ENCODE results near the gene KLK15. TPM values are rescaled to one million over a fixed set of nuclear protein-coding genes. Genes with fewer than 3 reads are reported as not detected.

KLK15 gene
- total and polyA plus RNA-seq, 2 of the 13 experiments (the other 11 are each of a cell fraction or from before 2014, with no cell fraction given), result not detected

DNA sequence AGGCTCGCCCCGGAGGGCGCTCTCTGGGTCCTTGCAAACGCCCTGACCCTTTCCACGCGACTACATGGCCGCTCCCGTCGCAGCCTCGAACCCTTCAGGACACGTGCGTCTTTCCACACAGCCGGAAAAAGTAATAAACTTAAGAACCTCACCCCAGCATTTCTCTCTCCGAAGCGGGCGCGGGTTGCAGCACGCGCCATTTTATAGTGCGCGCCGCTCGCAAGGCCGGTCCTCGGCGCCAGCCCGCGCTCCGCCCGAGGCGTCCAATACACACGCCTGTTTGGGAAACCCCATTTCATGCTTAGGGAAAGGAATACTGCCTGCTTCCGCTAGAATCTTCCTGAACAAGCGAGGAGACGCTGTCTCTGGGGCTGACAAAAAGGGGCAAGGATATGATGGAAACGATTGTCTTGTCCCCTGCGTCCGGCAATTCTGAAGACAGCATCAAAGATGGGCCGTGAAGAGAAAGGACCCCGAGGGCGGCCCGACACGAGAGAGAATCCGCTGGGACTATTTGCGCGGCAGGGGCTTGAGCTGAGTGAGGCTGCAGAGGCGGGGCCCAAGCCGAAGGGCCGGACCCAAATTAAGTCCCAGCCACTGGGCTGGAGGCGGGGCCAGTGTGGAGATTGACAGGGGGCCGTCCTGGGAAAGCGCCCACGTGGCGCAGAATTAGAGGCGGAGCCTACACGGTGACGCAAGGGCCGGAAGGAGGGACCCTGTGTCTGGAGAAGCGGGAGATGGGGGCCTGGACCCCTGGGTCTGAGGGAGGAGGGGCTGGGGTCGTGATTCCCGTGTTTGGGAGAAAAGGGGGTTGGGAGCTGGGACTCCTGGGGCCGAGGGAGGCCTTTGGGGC lies 28.7 kb downstream of the KLK15 start (continued):
- TF ChIP-seq ARID4A (CRISPR knock-in tag; IDR thresholded peaks at IDR 0.05; ENCODE audit: borderline replicate concordance) (peak; percentile 95), MEIS1 (CRISPR knock-in tag; IDR thresholded peaks at IDR 0.05; ENCODE audit: borderline replicate concordance) (peak; percentile 88; the same call in 1 of the 2 replicates), ZNF557 (CRISPR knock-in tag; IDR thresholded peaks at IDR 0.05) (0 out of 2 replicates have a peak, but pooled peaks have one; percentile 21), CREM (IDR thresholded peaks at IDR 0.05) (peak; percentile 72), CREM (CRISPR knock-in tag; IDR thresholded peaks at IDR 0.05) (no peak), ZNF816 (CRISPR knock-in tag; IDR thresholded peaks at IDR 0.05; ENCODE audit: borderline replicate concordance) (no peak), HOXA3 (CRISPR knock-in tag; IDR thresholded peaks at IDR 0.05) (peak; percentile 10; the same call in 1 of the 2 replicates), MEIS2 (CRISPR knock-in tag; IDR thresholded peaks at IDR 0.05) (peak; percentile 53; the same call in 1 of the 2 replicates), HMG20B (CRISPR knock-in tag; conservative IDR thresholded peaks at IDR 0.05) (0 out of 2 replicates have a peak, but pooled peaks have one; percentile 15), CCDC6 (CRISPR knock-in tag; IDR thresholded peaks at IDR 0.05) (peak; percentile 62), ZNF556 (CRISPR knock-in tag; IDR thresholded peaks at IDR 0.05; ENCODE audit: borderline replicate concordance) (no peak), SIN3B (IDR thresholded peaks at IDR 0.05; ENCODE audit: low read length) (peak; percentile 84), MNT (IDR thresholded peaks at IDR 0.05) (peak; percentile 84), ZFP90 (CRISPR knock-in tag; IDR thresholded peaks at IDR 0.05; ENCODE audit: borderline replicate concordance) (no peak), SMARCC2 (IDR thresholded peaks at IDR 0.05) (no peak), ZKSCAN5 (CRISPR knock-in tag; IDR thresholded peaks at IDR 0.05) (no peak)
- TF ChIP-seq, protein P1, sequence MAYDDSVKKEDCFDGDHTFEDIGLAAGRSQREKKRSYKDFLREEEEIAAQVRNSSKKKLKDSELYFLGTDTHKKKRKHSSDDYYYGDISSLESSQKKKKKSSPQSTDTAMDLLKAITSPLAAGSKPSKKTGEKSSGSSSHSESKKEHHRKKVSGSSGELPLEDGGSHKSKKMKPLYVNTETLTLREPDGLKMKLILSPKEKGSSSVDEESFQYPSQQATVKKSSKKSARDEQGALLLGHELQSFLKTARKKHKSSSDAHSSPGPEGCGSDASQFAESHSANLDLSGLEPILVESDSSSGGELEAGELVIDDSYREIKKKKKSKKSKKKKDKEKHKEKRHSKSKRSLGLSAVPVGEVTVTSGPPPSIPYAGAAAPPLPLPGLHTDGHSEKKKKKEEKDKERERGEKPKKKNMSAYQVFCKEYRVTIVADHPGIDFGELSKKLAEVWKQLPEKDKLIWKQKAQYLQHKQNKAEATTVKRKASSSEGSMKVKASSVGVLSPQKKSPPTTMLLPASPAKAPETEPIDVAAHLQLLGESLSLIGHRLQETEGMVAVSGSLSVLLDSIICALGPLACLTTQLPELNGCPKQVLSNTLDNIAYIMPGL (CRISPR knock-in tag; IDR thresholded peaks at IDR 0.05; ENCODE audit: borderline replicate concordance in 1 of 2, low read depth in 1 of 2), result peak in 1 of 2 experiments; percentile 76; a peak in 2 of 4 replicates
- TF ChIP-seq, protein P2, sequence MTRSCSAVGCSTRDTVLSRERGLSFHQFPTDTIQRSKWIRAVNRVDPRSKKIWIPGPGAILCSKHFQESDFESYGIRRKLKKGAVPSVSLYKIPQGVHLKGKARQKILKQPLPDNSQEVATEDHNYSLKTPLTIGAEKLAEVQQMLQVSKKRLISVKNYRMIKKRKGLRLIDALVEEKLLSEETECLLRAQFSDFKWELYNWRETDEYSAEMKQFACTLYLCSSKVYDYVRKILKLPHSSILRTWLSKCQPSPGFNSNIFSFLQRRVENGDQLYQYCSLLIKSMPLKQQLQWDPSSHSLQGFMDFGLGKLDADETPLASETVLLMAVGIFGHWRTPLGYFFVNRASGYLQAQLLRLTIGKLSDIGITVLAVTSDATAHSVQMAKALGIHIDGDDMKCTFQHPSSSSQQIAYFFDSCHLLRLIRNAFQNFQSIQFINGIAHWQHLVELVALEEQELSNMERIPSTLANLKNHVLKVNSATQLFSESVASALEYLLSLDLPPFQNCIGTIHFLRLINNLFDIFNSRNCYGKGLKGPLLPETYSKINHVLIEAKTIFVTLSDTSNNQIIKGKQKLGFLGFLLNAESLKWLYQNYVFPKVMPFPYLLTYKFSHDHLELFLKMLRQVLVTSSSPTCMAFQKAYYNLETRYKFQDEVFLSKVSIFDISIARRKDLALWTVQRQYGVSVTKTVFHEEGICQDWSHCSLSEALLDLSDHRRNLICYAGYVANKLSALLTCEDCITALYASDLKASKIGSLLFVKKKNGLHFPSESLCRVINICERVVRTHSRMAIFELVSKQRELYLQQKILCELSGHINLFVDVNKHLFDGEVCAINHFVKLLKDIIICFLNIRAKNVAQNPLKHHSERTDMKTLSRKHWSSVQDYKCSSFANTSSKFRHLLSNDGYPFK (CRISPR knock-in tag; IDR thresholded peaks at IDR 0.05; ENCODE audit: borderline replicate concordance), result peak; percentile 74; the same call in 1 of the 2 replicates
